HG02938 (cell line): ENCODE data around the gene NRCAM.

Experiments used
- ATAC-seq: cut with Tn5 transposase; IDR thresholded peaks from one replicate; pipeline ENCODE4 v1.9.1; 2021; ENCODE audit warnings: mild to moderate bottlenecking, moderate library complexity; ENCODE audit not compliant: unreplicated experiment

The NRCAM gene

DNA sequence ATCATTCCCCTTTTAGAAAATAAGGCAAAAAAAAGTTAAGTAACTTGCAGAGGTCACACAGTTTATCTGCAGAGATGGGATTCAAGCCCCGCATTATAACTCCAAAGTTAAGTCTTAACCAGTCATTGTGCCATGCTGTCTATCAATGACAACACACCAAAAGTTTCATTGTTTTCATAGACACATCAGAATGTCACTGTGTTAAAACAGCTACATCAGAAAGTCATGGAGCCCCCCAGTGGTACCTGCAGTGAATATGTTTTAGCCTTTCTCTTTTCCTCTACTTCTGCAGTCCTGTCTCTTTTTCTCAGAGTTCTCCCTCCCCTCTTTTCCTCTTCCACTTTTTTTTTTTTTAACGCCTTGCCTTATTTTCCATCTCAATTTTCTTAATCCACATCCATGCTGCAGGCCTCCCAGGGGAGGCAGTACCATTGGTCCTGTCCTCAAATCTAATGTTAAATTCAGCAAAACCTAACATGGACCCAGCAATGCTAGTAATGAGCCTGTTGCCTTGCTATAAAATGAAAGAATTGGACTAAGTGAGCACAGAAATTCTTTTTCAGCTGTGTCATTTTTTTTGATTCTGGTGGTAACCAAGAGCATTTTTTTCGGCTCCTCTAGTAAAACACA is 3.8 kb upstream of the NRCAM start:
- no peak for ATAC-seq

DNA sequence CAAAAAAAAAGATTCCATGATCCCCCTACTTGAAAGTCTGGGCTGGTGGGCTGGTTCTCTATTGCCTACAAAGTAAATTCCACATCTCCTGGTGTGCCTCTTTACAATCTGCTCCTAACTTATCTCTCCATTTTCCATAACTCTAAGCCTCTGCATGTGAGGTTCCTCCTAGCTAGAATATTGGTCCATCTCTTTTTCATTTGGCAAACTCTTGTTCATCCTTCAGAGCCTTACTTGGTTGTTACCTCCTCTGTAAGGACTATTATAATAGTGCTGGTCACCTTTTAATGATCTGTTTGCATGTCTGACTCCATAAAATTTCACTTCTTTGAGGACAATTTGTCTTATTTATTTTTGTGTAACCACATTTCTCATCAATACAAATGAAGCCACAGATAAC is 1.6 kb upstream of the NRCAM start:
- ATAC-seq, result no peak

DNA sequence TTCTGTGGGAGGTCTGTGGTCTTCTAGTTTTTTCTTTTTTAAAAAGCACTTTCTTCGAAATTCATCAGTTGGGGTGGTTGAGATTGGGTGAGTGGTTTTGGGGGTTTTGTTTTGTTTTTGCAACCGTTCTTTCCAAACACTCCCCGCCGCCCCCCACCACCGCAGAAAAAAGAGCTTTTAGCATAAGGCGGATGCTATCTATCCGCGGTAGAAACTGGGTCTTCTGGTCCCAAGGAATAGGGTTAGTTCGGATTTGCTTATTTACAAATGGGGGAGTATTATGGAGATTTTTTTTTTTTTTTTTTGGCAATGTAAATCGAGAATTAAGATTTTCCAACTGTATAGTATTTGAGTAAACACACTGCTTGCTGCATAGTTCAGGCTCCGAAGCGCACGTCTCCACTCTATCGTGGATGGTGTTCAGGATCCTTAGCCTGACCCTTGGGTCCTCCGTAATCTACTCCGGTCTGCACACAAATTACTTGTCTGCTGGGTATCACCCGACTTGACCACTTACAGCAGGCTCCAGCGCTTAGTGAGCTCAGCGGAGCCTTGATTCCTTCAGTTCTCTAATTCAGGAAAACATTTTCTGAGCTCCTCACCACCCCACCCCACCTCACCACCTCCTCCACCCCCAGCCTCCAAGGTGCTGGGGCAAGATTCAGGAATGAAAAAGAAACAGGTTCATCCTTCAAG is 757 bp upstream of the NRCAM start:
- no peak for ATAC-seq

DNA sequence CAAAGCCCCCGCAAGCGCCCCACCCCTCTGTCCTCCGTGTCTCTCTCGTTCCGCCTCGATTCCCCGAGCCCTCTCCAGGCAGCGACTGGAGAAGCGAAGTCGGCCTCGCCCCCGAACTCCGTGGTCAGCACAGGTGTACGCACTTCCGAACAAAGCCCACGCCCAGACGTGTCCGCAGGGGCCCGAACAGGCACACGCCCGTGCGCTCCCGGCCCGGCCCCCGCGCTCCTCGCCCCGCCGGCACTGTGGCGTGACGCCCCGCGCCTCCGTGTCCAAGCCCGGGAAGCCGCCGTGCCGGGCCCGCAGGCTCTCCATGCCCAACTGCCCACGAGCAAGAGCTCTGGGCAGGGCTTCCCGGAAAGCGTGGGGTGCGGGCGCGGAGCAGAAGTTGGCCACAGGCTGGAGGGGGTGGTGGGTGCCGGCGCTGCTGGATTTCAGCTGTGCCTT is 662 bp downstream of the NRCAM start:
- ATAC-seq, result no peak

DNA sequence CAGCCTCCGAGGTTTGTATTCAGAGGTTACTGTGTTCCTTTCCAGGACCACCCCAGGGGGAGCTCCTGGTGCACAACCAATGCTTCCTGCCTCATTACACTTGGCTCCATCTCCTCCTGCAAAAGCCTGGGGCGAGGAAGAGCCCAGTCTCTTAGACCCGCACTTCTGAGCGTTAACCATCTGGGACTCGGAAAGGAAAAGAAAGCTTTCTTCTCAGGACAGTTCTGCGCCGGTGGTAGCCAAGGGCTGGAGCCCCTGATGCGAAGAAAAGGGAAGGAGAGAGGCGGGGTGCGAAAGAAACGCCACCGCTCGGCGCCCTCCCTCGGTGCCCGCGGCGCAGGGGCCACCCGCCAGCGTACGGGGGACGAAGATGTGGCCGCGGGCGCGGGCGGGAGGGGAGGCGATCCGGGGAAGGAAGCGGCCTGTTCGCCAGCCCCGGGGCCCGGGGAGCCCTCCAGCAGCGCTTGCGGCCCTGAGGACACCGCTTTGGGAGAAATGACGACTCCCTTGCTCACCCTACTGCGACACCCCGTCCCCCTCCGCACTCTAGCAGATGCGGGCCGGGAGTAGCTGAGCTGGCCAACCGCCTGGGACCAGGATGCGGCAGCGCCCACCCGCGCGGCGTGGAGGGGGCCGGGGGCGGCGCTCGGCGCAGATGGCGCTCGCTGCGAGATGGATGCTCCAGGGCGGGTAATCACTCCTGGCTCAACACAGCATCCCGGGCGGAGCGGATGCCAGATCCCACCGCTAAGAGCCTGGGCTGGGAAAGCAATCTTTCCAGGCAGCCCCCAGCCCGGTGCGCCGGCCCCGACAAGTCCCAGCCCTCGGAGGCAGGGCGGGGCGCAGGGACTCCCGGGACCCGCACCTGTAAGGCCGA is 1.3 kb downstream of the NRCAM start:
- no peak for ATAC-seq

DNA sequence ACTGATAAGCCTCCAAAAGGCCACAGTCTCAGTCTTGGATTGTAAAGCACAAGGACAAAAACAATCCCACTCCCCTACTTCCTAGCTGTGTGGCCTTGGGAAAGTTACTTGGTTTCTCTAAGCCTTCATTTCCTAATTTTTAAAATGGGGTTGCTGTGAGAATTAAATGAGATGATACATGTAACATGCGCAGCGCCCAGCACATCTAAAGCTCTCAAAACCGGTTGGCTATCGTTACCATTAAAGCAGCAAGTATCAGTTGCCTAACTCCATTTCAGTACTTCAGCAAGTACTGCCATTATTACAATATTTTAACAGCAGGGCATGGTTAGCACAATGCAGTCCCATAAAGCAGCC is 1.9 kb downstream of the NRCAM start:
- ATAC-seq, result no peak

DNA sequence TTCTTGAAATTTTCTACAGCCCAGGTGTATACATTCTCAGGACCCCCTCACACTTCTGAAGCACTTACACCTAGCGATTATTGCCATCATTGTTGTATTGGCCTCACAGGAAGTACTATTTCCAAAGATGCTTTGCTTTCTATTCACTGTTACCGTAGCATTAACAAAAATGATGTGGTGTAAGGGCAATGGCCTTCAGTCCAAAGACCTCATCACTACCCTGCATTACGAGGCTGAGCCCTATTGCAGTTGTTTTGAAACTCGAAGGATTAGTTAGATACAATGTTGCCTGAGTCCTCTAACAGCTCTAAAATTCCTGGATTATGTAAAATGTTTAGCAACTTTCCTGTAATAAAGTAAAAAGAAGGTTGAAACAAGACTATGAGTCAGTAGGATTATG is 2.9 kb downstream of the NRCAM start:
- ATAC-seq, result no peak

DNA sequence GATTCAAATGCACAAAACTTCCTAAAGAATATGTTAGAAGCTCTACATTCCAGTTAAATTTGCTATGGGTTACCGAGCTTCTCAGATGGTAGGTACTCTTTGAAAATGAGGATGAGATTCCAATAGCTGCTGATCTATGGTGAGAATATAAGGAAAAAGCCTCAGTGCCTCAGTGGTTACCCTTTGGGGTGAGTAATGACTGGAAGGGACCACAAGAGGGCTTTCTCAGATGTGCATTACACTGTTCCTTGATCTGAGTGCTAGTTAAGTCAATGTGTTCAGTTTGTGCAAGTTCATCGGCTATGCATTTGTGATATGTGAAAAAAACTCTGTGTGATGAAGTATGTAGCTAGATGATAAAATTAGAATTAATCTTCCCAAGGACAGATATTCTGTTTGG is 3.5 kb downstream of the NRCAM start:
- ATAC-seq, result no peak

DNA sequence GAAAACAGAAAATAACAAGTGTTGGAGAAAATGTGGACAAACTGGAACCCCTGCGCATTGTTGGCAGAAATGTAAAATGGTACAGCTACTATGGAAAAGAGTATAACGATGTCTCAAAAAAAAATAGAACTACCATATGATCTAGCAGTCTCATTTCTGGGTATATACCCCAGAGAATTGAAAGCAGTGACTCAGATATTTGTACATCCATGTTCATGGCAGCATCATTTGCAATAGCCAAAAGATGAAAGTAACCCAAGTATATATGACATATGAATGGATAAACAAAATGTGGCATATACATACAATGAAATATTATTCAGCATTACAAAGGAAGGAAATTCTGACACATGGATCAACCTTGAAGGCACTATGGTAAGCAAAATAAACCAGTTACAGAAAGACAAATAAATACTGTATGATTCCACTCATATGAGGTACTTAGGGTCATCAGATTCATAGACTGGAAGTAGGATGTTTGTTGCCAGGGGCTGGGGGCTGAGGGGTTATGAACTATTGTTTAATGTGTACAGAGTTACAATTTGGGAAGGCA is 4.9 kb downstream of the NRCAM start:
- ATAC-seq, result no peak

DNA sequence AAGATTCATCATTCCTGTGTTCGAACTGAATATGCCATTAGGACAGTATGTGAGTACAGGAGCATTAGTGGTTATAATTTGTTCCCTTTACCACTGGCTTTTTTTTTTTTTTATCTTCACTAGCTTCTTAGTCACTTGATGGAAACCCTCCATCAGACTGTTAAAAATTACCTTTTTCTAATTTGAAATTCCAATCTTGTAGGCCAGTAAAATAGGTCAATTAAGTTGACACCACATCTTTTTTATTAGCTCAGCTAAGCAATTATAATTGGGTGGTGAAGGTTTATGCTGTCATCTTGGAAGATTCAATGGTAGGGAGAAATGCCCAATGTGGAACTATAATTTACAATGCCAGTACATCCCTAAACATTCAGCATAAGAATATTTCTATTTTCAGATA is 6.1 kb downstream of the NRCAM start:
- ATAC-seq, result no peak

DNA sequence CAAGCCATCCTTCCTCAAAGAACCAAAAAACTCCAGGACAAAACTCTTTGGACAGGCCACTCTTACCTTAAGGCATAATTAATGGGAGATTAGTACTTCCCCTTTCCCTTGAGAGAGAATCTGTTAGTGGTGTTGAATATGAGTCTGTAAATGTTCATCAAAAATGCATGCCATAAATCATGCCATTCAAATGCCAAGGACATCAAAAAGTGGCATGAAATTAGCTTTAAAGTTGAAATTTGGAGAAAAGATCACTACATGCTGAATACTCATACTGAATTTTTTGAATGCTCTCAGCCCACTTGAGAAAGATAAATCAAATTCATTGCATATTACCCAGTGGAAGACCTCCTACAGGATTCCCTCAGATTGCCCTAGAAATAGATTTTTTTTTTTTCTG is 6.7 kb downstream of the NRCAM start:
- ATAC-seq, result no peak

DNA sequence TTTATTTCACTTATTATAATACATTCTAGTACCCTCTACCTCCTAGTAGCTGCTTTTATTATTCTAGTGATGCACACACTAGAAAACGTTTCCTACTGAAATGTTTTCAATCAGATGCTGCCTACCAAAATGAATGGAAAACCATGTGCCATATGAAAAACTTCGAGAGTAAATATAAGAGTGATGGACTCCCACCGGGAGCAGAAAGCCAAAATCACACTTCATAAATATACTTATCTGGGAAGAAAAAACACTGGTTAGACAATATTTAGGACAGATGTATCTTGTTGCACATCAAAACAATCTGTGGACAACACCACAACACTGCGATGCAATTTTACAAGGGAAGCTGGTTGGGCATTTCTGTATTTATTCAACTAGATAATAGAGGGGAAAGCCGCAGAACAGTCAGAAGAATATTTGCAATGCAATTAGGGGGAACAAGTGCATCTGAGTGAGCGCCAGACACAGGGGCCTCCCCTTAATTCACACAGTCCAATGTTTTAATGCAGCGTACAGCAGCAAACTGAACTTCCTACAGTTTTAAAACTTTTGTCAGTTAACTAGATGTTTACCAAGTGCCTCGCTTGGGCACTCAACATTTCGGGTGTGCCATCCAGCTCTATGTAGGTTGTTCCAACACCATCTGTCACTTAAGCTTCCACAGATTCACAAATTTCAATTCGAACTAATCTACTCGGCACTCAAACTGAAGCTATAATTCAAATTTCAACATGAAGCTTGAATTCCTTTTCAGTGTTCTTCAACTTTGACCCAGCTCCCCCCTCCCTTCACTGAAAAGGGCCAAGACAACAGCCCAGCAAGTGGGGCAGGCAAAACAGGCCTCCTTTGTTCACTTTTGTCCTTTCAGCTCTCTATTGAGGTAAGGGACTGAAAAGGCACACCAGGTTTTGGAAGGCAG is 7.4 kb downstream of the NRCAM start:
- ATAC-seq, result no peak

DNA sequence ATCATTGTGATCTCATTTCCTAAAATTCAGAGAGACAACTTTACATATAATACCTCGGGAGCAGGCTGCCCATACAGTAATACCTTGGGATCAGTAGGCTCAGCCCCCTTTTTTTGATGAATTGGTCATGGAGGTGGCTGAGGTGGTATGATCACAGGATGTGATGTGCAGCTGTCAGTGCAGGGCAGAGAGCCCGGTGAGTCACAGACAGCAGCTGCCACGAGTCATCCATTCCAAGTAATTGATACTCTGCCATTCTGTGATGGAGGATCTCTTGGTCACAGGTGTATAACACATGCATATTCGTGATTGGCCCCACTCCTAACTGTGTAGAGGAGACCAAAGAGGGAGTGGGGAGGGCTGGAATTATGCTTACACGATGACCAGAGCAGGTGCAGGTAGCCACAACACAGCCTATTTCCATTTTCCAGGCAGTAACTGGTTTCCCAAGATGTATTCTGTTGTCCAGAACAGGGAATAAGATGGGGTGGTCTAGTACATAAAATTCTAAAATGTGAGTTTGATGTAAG is 14.1 kb downstream of the NRCAM start:
- ATAC-seq, result no peak

DNA sequence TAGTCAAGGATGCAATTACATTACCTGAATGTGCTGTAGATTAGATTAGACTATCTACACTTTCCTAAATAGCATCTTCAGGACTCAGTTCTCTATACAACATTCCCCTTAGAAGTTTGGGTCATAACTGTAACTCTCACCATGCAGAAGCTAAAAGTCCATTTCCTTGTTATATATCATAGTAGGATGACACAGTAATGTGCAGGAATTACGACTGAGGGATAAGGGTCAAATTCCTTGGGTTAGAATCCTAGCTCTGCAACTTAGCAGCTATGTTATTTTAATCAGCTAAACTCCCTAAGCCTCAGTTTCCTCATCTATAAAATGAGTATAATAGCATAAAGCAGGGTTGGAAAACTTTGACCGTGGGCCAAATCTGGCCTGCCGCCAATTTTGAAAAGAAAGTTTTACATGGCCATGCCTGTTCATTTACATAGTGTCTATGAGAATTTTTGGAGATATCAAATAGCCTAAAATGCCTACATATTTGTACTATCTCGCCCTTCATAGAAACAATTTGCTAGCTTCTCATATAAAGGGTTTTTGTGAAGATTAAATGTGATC is 14.8 kb downstream of the NRCAM start:
- no peak for ATAC-seq

DNA sequence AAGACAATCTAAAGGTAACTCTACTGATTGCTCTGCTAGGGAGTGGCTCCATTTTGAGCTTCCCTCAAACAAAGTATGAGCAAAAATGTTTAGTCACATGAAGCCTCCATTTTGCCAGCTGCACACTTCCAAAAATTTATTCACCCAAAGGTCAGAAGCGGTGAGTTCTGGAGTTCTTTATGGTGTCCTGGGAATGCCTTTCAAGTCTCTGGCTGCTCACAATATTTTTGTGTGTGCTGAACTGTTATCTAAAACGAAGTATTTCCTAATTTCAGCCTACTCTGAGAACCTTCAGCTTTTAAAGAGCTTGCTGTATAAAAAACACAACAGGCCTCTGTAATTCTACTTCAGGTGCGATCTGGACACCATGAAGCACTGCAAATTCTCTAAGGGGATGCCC is 15.6 kb downstream of the NRCAM start:
- no peak for ATAC-seq

DNA sequence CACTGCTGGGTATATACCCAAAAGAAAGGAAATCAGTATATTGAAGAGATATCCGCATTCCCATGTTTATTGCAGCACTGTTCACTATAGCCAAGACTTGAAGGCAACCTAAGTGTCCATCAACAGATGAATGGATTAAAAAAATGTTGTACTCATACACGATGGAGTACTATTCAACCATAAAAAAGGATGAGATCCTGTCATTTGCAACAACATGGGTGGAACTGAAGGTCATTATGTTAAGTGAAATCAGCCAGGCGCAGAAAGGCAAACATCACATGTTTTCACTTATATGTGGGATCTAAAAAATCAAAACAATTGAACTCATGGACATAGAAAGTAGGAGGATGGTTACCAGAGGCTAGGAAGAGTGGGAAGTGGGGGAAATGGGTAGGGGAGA is 19.3 kb downstream of the NRCAM start:
- ATAC-seq, result no peak

DNA sequence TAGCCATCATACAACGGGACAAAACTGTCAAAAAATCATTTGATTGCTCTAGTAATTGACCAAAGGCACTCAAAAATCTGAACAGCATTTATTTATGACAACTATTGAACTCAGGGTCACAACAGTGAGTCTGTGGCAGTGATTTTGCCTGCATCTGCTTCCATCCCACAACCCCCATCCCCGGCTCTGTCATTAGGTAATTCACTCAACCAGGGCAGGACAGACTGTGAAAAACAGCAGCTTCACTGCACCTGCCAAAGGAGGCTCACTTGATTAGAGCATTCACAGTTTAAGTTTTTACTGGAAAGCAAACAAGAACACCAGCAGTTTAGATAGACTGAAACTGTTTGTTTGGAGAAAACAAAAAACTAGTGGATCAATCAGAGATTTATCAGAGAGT is 22.2 kb downstream of the NRCAM start:
- ATAC-seq, result no peak

DNA sequence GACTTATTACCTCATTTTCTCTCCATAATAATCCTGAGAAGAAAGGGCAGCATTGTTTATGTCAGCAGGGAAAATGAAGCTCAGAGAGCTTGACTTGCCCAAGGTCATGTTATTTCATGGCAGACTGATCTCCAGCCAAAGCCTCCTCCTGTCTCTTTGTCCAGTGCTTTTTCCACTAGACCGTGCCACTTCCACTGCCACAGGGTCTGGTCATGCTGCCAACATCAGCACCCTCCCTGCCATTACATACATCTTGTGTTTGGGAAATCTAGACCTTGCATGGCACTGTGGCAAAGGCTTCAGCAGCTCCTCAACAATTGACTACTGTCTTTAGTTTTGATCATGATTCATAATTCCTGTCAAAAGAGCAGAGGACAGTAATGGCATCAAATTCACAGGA is 25.1 kb downstream of the NRCAM start:
- no peak for ATAC-seq

DNA sequence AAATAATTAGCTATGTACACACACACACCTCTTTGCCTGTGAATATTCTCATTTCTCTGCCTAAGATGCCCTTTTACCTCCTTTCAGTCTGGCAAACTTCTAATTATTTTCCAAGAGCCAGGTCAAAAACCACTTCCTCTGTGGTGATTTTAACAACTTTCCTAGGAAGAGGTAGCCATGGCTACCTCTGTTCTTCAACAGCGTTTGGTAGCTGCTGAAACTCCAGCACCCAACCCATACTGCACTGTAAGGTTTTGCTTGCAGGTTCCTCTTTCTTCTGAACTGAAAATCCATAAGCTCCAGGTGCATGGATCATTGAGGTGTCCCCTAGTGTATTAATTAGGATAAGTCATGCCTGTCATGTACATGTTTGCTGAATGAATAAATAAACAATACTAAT is 25.6 kb downstream of the NRCAM start:
- ATAC-seq, result no peak

DNA sequence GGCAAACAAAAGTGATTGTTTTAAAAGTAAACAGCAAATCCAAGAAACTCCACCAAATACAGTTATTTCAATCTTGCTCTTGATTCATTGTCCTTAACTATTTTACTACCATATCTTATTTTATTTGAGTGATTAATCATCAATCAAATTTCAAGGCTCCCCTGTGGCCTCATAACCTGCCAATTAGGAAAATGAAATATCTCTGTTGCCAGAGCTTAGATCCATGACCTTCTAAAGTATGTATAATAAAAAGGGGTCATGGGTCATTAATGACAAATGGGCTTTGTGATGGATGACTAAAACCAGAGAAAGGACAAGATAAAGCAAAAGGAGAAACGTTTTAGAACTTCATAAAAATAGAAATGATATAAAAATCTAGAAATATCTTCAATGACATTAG is 28.5 kb downstream of the NRCAM start:
- ATAC-seq, result no peak
